C4-2B (cell line): ENCODE data around the gene MFSD2B.

Experiments used
- ZFX ChIP-seq: fragments of 450-650 bp; IDR thresholded peaks from 2 replicates; pipeline ENCODE4 v1.6.1; 2017
- TF ChIP-seq, protein P1 (sequence below): fragments of 450-650 bp; conservative IDR thresholded peaks from 2 replicates; pipeline ENCODE4 v1.5.1; 2017; ENCODE audit warnings: mild to moderate bottlenecking

DNA sequence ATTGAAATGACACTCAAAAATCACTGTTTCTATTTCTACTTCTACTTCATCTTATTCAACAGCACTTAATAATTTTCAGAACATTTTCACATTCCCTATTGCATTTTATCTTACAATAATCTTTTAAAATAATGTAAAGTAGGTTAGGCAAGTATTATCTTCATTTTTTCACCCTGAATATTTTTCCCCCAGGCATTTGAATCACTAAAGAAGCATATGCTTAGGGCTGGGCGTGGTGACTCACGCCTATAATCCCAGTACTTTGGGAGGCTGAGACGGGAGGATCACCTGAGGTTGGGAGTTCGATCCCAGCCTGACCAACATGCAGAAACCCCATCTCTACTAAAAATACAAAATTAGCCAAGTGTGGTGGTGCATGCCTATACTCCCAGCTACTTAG, 30.6 kb downstream of the MFSD2B start:
- TF ChIP-seq, protein P1, sequence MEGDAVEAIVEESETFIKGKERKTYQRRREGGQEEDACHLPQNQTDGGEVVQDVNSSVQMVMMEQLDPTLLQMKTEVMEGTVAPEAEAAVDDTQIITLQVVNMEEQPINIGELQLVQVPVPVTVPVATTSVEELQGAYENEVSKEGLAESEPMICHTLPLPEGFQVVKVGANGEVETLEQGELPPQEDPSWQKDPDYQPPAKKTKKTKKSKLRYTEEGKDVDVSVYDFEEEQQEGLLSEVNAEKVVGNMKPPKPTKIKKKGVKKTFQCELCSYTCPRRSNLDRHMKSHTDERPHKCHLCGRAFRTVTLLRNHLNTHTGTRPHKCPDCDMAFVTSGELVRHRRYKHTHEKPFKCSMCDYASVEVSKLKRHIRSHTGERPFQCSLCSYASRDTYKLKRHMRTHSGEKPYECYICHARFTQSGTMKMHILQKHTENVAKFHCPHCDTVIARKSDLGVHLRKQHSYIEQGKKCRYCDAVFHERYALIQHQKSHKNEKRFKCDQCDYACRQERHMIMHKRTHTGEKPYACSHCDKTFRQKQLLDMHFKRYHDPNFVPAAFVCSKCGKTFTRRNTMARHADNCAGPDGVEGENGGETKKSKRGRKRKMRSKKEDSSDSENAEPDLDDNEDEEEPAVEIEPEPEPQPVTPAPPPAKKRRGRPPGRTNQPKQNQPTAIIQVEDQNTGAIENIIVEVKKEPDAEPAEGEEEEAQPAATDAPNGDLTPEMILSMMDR: no peak
- TF ChIP-seq ZFX: no peak
